IPS DF 19.7 (cell line): ENCODE results near the gene LDLRAP1.
"Not testable (repeated sequence)": the region's sequence is repeated elsewhere in the genome, so short reads cannot be mapped to it uniquely, and the experiment has no call there.

Experiments
- DNase-seq: peaks from one replicate; pipeline ENCODE4 v3.0.0-alpha.2; 2013; ENCODE audit warnings: low read depth, low spot score

Gene LDLRAP1

GRCh38 chr1:25576459-25577133, 33.2 kb downstream of the LDLRAP1 start:
- DNase-seq: no peak

- DNase-seq: no peak
Measured at GRCh38 chr1:25577134-25577920, 33.9 kb downstream of the LDLRAP1 start.

GRCh38 chr1:25579292-25580252, 36.2 kb downstream of the LDLRAP1 start:
- no peak for DNase-seq

DNA sequence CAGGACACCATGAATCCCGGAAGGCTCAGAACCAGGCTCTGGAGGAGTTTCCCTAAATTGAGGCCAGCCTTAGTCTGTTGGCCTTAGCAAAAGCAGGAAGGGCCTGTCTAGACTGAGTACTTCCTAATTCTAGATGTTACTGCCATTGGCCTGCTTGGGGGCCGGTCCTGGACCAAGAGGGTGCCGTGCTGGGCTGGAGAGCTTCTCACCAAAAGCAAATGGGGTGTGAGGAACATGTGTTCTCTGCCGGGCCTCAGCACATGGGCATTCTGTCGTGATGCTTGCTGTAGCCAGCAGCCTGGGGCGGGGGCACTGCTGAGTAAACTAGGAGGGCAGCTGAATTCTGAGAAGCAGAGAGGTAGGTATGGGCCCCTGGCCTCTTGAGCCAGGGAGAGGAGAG, 37.5 kb downstream of the LDLRAP1 start:
- no peak for DNase-seq

- DNase-seq: no peak
Measured at GRCh38 chr1:25581764-25582163, 38.4 kb downstream of the LDLRAP1 start.

- DNase-seq: no peak
Measured at GRCh38 chr1:25583519-25584370, 40.3 kb downstream of the LDLRAP1 start.

- no peak for DNase-seq
Measured at GRCh38 chr1:25586181-25586588, 42.8 kb downstream of the LDLRAP1 start.

GRCh38 chr1:25587290-25587689, 43.9 kb downstream of the LDLRAP1 start:
- DNase-seq: no peak

GRCh38 chr1:25588224-25588623, 44.8 kb downstream of the LDLRAP1 start:
- DNase-seq: not testable (repeated sequence)

DNA sequence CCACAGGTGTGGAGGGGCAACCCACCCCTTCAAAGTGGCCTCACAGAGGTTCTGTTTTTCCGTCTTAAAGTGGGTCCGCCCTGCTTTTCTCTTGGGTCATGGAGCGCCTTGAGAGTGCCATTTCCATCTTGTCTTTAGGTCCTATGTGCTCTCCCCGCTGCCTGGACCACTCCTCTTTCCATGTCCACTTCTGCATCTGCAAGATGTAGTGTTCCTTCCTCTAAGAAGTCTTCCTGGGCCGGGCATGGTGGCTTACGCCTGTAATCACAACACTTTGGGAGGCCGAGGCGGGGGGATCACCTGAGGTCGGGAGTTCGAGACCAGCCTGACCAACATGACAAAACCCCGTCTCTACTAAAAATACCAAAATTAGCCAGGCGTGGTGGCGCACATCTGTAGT, 45.4 kb downstream of the LDLRAP1 start:
- not testable (repeated sequence) for DNase-seq

GRCh38 chr1:25590096-25590824, 46.9 kb downstream of the LDLRAP1 start:
- DNase-seq: no peak

DNA sequence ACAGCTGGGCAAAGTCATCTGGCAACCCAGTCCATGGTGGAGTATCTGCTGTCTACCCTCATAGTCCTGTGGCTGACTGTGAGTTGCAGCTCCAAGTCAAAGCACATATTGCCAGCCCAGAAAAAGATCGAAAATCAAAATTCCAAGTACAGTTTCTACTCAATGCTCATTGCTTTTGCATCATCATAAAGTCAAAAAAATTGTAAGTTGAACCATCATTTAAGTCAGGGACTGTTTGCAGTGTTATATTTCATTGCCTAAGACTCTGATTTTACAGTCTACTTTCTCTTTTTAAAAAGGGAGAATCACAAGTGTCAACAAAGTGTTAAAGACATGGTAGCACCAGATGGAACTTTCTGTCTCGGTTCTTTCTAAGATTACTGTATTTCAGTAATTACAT, 50.5 kb downstream of the LDLRAP1 start:
- no peak for DNase-seq

DNA sequence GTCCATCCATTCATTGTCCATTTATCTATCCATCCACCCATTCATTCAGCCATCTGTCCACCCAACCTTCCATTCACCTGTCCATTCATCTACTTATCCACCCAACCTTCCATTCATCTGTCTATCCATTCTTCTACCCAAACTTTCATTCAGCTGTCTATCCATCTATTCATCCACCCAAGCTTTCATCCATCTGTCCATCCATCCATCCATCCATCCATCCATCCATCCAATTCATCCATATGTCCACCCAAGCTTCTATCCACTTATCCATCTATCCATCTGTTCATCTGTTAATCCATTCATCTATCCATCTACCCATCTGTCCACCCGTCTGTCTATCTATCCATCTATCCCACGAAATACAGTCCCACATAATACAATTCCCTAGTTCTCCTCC, 51.6 kb downstream of the LDLRAP1 start:
- no peak for DNase-seq

DNA sequence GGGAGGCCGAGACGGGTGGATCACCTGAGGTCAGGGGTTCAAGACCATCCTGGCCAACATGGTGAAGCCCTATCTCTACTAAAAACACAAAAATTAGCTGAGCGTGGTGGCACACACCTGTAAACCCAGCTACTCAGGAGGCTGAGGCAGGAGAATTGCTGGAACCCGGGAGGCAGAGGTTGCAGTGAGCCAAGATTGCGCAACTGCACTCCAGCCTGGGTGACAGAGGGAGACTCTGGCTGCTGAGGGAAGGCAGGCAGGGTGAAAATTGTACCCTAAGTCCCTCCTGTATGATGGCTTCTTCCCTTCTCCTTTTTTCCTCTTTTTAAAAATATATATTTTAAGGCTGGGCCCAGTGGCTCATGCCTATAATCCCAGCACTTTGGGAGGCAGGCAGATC, 53.2 kb downstream of the LDLRAP1 start:
- DNase-seq: not testable (repeated sequence)

DNA sequence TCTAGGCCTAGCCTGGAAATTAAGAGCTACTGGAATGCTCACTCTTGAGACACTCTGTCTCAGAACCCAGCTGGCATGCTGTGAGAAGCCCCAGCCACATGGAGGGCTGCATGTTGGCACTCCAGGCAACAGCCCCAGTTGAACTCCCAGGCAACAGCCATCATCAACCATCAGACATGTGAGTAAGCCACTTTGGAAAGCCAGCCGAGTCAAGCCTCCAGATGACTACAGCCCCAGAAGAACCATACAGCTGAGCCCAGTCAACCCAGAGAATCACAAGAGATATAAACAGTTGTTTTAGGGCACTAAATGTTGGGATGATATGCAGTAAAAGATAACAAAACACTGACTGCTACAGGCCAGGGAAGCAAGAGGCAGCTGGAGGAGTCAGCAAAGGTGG, 55.5 kb downstream of the LDLRAP1 start:
- no peak for DNase-seq

DNA sequence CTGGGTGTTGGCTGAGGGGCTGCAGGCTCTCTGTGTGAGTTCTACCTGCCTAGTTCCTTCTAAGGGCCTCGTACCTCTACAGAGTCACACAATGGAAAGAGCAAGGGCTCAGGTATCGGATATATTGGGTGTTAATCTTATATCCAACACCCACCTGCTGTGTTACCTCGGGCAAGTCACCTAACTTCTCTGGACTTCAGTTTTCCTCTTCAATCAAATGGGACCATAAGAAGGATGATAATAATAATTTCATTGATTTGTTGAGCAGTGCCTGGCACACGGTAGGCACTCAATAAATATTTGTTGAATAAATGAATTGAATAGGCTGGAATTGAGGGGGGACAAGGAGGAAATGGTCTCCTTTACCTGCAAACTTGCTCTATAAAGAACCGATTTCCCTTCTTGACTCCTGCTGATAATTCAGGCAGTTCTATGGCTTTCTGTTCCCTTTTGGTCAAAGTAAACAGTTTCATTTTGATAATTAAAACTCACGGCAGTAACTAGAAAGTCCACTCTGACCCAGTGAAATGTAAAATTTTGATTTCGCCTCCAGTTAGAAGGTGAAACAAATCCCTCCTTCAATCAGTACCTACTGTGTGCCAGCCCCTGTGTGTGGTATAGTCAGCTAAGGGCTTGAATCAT, 56.7 kb downstream of the LDLRAP1 start:
- no peak for DNase-seq

- DNase-seq: not testable (repeated sequence)
Measured at GRCh38 chr1:25600971-25601699, 57.7 kb downstream of the LDLRAP1 start.

DNA sequence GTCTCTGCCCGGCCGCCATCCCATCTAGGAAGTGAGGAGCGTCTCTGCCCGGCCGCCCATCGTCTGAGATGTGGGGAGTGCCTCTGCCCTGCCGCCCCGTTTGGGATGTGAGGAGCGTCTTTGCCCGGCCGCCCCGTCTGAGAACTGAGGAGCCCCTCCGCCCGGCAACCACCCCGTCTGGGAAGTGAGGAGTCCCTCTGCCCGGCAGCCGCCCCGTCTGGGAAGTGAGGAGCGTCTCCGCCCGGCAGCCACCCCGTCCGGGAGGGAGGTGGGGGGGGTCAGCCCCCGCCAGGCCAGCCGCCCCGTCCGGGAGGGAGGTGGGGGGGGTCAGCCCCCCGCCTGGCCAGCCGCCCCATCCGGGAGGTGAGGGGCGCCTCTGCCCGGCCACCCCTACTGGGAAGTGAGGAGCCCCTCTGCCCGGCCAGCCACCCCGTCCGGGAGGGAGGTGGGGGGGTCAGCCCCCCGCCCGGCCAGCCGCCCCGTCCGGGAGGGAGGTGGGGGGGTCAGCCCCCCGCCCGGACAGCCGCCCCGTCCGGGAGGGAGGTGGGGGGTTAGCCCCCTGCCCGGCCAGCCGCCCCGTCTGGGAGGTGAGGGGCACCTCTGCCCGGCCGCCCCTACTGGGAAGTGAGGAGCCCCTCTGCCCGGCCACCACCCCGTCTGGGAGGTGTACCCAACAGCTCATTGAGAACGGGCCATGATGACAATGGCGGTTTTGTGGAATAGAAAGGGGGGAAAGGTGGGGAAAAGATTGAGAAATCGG, 60.6 kb downstream of the LDLRAP1 start:
- DNase-seq: not testable (repeated sequence)
